DMS53 treated with DMSO at 0.1 percent for 48 hours (cell line): ENCODE data around the gene PARS2.
A peak's percentile ranks its signal among the peaks of the same experiment; 100 is the strongest.
"Not testable (repeated sequence)": the region's sequence is repeated elsewhere in the genome, so short reads cannot be mapped to it uniquely, and the experiment has no call there.

Source experiments
- DNase-seq: peaks from one replicate; lab custom pipeline; 2025; ENCODE audit not compliant: unreplicated experiment; lab: John Stamatoyannopoulos, UW

PARS2 gene

GRCh38 chr1:54775828-54776721 lies 11.8 kb upstream of the PARS2 start:
- not testable (repeated sequence) for DNase-seq

- peak; percentile 63 for DNase-seq
These were observed 10.6 kb upstream of the PARS2 start for GRCh38 chr1:54774820-54775498.

- no peak for DNase-seq
These were observed 8.6 kb upstream of the PARS2 start for GRCh38 chr1:54772951-54773350.

GRCh38 chr1:54768093-54768492 lies 3.8 kb upstream of the PARS2 start:
- DNase-seq: no peak

- DNase-seq: no peak
These were observed 3.2 kb upstream of the PARS2 start for GRCh38 chr1:54767526-54767925.

GRCh38 chr1:54766726-54767125 lies 2.4 kb upstream of the PARS2 start:
- no peak for DNase-seq

GRCh38 chr1:54764922-54765561 lies 719 bp upstream of the PARS2 start:
- no peak for DNase-seq

- no peak for DNase-seq
These were observed 549 bp downstream of the PARS2 start for GRCh38 chr1:54763816-54764132.

GRCh38 chr1:54758678-54759348 lies 5.5 kb downstream of the PARS2 start:
- DNase-seq: no peak

- DNase-seq: no peak
These were observed 6.5 kb downstream of the PARS2 start for GRCh38 chr1:54757833-54758232.

- DNase-seq: no peak
These were observed 9.6 kb downstream of the PARS2 start for GRCh38 chr1:54754486-54755285.

- no peak for DNase-seq
These were observed 10.3 kb downstream of the PARS2 start for GRCh38 chr1:54754045-54754444.

- no peak for DNase-seq
These were observed 12.9 kb downstream of the PARS2 start for GRCh38 chr1:54751426-54751825.

GRCh38 chr1:54750596-54750995 lies 13.7 kb downstream of the PARS2 start:
- DNase-seq: no peak

- no peak for DNase-seq
These were observed 16.1 kb downstream of the PARS2 start for GRCh38 chr1:54748094-54748835.

- no peak for DNase-seq
These were observed 18.5 kb downstream of the PARS2 start for GRCh38 chr1:54745864-54746263.

- no peak for DNase-seq
These were observed 19.0 kb downstream of the PARS2 start for GRCh38 chr1:54745274-54745673.

- DNase-seq: no peak
These were observed 19.6 kb downstream of the PARS2 start for GRCh38 chr1:54744696-54745095.

- no peak for DNase-seq
These were observed 20.7 kb downstream of the PARS2 start for GRCh38 chr1:54743416-54744226.
